ENCODE data around the gene TMEM14A.
"Not testable (repeated sequence)": the region's sequence is repeated elsewhere in the genome, so short reads cannot be mapped to it uniquely, and the experiment has no call there.

TMEM14A gene

GRCh38 chr6:52672412-52673025, 1.6 kb downstream of the TMEM14A start:
- H3K27me3 ChIP-seq (ENCODE audit: low read depth, low read length): no peaks in the 10 kb centered on the region
- H3K27ac ChIP-seq (ENCODE audit: low read length): no peak overlapping the region
- H3K4me3 ChIP-seq (ENCODE audit: low read depth in 1 of 2, low read length in 2 of 2): no peak overlapping the region
- H3K36me3 ChIP-seq (ENCODE audit: control insufficient read depth in 1 of 2, insufficient read depth in 2 of 2, low read length in 2 of 2): peaks cover 0 to 15% of the 10 kb centered on the region in 2 donors
- H3K9me3 ChIP-seq (ENCODE audit: control insufficient read depth in 1 of 2, low read length in 2 of 2): no peaks in the 10 kb centered on the region
- peaks cover 5 to 18% of the 10 kb centered on the region in 2 donors for H3K4me1 ChIP-seq (ENCODE audit: control insufficient read depth in 1 of 2, insufficient read depth in 2 of 2, low read length in 2 of 2)

- H3K4me1 ChIP-seq (ENCODE audit: control insufficient read depth in 1 of 2, insufficient read depth in 2 of 2, low read length in 2 of 2): peaks cover 5 to 18% of the 10 kb centered on the region in 2 donors
- no peaks in the 10 kb centered on the region for H3K27me3 ChIP-seq (ENCODE audit: low read depth, low read length)
- H3K4me3 ChIP-seq (ENCODE audit: low read depth in 1 of 2, low read length in 2 of 2): no peak overlapping the region
- H3K27ac ChIP-seq (ENCODE audit: low read length): no peak overlapping the region
- peaks cover 4 to 30% of the 10 kb centered on the region in 2 donors for H3K36me3 ChIP-seq (ENCODE audit: control insufficient read depth in 1 of 2, insufficient read depth in 2 of 2, low read length in 2 of 2)
- no peaks in the 10 kb centered on the region for H3K9me3 ChIP-seq (ENCODE audit: control insufficient read depth in 1 of 2, low read length in 2 of 2)
Measured at GRCh38 chr6:52674666-52675065, 3.8 kb downstream of the TMEM14A start.

GRCh38 chr6:52675372-52675771, 4.5 kb downstream of the TMEM14A start:
- H3K27me3 ChIP-seq (ENCODE audit: low read depth, low read length): no peaks in the 10 kb centered on the region
- peaks cover 4 to 33% of the 10 kb centered on the region in 2 donors for H3K36me3 ChIP-seq (ENCODE audit: control insufficient read depth in 1 of 2, insufficient read depth in 2 of 2, low read length in 2 of 2)
- H3K9me3 ChIP-seq (ENCODE audit: control insufficient read depth in 1 of 2, low read length in 2 of 2): no peaks in the 10 kb centered on the region
- H3K4me3 ChIP-seq (ENCODE audit: low read depth in 1 of 2, low read length in 2 of 2): no peak overlapping the region
- no peak overlapping the region for H3K27ac ChIP-seq (ENCODE audit: low read length)
- peaks cover 4 to 17% of the 10 kb centered on the region in 2 donors for H3K4me1 ChIP-seq (ENCODE audit: control insufficient read depth in 1 of 2, insufficient read depth in 2 of 2, low read length in 2 of 2)

GRCh38 chr6:52676631-52677030, 5.7 kb downstream of the TMEM14A start:
- H3K9me3 ChIP-seq (ENCODE audit: control insufficient read depth in 1 of 2, low read length in 2 of 2); H3K4me1 ChIP-seq (ENCODE audit: control insufficient read depth in 1 of 2, insufficient read depth in 2 of 2, low read length in 2 of 2); H3K27me3 ChIP-seq (ENCODE audit: low read depth, low read length); H3K4me3 ChIP-seq (ENCODE audit: low read depth in 1 of 2, low read length in 2 of 2); H3K27ac ChIP-seq (ENCODE audit: low read length): not testable (repeated sequence)
- peaks cover 4 to 37% of the 10 kb centered on the region in 2 donors for H3K36me3 ChIP-seq (ENCODE audit: control insufficient read depth in 1 of 2, insufficient read depth in 2 of 2, low read length in 2 of 2)

GRCh38 chr6:52681416-52681815, 10.5 kb downstream of the TMEM14A start:
- no peak overlapping the region for H3K27ac ChIP-seq (ENCODE audit: low read length)
- no peaks in the 10 kb centered on the region for H3K4me1 ChIP-seq (ENCODE audit: control insufficient read depth in 1 of 2, insufficient read depth in 2 of 2, low read length in 2 of 2)
- no peaks in the 10 kb centered on the region for H3K9me3 ChIP-seq (ENCODE audit: control insufficient read depth in 1 of 2, low read length in 2 of 2)
- H3K36me3 ChIP-seq (ENCODE audit: control insufficient read depth in 1 of 2, insufficient read depth in 2 of 2, low read length in 2 of 2): peaks cover 9 to 38% of the 10 kb centered on the region in 2 donors
- H3K4me3 ChIP-seq (ENCODE audit: low read depth in 1 of 2, low read length in 2 of 2): no peak overlapping the region
- no peaks in the 10 kb centered on the region for H3K27me3 ChIP-seq (ENCODE audit: low read depth, low read length)

- Histone ChIP-seq H3K4me3 (ENCODE audit: low read depth in 1 of 2, low read length in 2 of 2) (no peak overlapping the region), H3K9me3 (ENCODE audit: control insufficient read depth in 1 of 2, low read length in 2 of 2) (no peaks in the 10 kb centered on the region)
Measured at GRCh38 chr6:52686878-52687699, 16.2 kb downstream of the TMEM14A start.

GRCh38 chr6:52689857-52690256, 18.9 kb downstream of the TMEM14A start:
- H3K9me3 ChIP-seq (ENCODE audit: control insufficient read depth in 1 of 2, low read length in 2 of 2): no peaks in the 10 kb centered on the region
- H3K4me3 ChIP-seq (ENCODE audit: low read depth in 1 of 2, low read length in 2 of 2): no peak overlapping the region
- no peaks in the 10 kb centered on the region for H3K27me3 ChIP-seq (ENCODE audit: low read depth, low read length)
- H3K36me3 ChIP-seq (ENCODE audit: control insufficient read depth in 1 of 2, insufficient read depth in 2 of 2, low read length in 2 of 2): peaks cover 0 to 10% of the 10 kb centered on the region in 2 donors
- H3K4me1 ChIP-seq (ENCODE audit: control insufficient read depth in 1 of 2, insufficient read depth in 2 of 2, low read length in 2 of 2): no peaks in the 10 kb centered on the region
- no peak overlapping the region for H3K27ac ChIP-seq (ENCODE audit: low read length)

More at GRCh38 chr6:52686878-52687699, 16.2 kb downstream of the TMEM14A start:
- no peaks in the 10 kb centered on the region for H3K27me3 ChIP-seq (ENCODE audit: low read depth, low read length)
- peaks cover 5 to 12% of the 10 kb centered on the region in 2 donors for H3K36me3 ChIP-seq (ENCODE audit: control insufficient read depth in 1 of 2, insufficient read depth in 2 of 2, low read length in 2 of 2)
- no peak overlapping the region for H3K27ac ChIP-seq (ENCODE audit: low read length)
- no peaks in the 10 kb centered on the region for H3K4me1 ChIP-seq (ENCODE audit: control insufficient read depth in 1 of 2, insufficient read depth in 2 of 2, low read length in 2 of 2)

GRCh38 chr6:52691718-52692117, 20.8 kb downstream of the TMEM14A start:
- Histone ChIP-seq H3K27ac (ENCODE audit: low read length) (no peak overlapping the region), H3K27me3 (ENCODE audit: low read depth, low read length) (no peaks in the 10 kb centered on the region), H3K4me3 (ENCODE audit: low read depth in 1 of 2, low read length in 2 of 2) (no peak overlapping the region), H3K4me1 (ENCODE audit: control insufficient read depth in 1 of 2, insufficient read depth in 2 of 2, low read length in 2 of 2) (no peaks in the 10 kb centered on the region), H3K9me3 (ENCODE audit: control insufficient read depth in 1 of 2, low read length in 2 of 2) (no peaks in the 10 kb centered on the region), H3K36me3 (ENCODE audit: control insufficient read depth in 1 of 2, insufficient read depth in 2 of 2, low read length in 2 of 2) (peaks cover 0 to 7% of the 10 kb centered on the region in 2 donors)

- no peak overlapping the region for H3K27ac ChIP-seq (ENCODE audit: low read length)
- H3K27me3 ChIP-seq (ENCODE audit: low read depth, low read length): no peaks in the 10 kb centered on the region
- no peaks in the 10 kb centered on the region for H3K36me3 ChIP-seq (ENCODE audit: control insufficient read depth in 1 of 2, insufficient read depth in 2 of 2, low read length in 2 of 2)
- no peaks in the 10 kb centered on the region for H3K4me1 ChIP-seq (ENCODE audit: control insufficient read depth in 1 of 2, insufficient read depth in 2 of 2, low read length in 2 of 2)
- H3K9me3 ChIP-seq (ENCODE audit: control insufficient read depth in 1 of 2, low read length in 2 of 2): no peaks in the 10 kb centered on the region
- no peak overlapping the region for H3K4me3 ChIP-seq (ENCODE audit: low read depth in 1 of 2, low read length in 2 of 2)
Measured at GRCh38 chr6:52693773-52694172, 22.9 kb downstream of the TMEM14A start.

- H3K4me1 ChIP-seq (ENCODE audit: control insufficient read depth in 1 of 2, insufficient read depth in 2 of 2, low read length in 2 of 2): no peaks in the 10 kb centered on the region
- H3K27ac ChIP-seq (ENCODE audit: low read length): no peak overlapping the region
- no peaks in the 10 kb centered on the region for H3K9me3 ChIP-seq (ENCODE audit: control insufficient read depth in 1 of 2, low read length in 2 of 2)
- no peaks in the 10 kb centered on the region for H3K27me3 ChIP-seq (ENCODE audit: low read depth, low read length)
- no peak overlapping the region for H3K4me3 ChIP-seq (ENCODE audit: low read depth in 1 of 2, low read length in 2 of 2)
- H3K36me3 ChIP-seq (ENCODE audit: control insufficient read depth in 1 of 2, insufficient read depth in 2 of 2, low read length in 2 of 2): no peaks in the 10 kb centered on the region
Measured at GRCh38 chr6:52694404-52694803, 23.5 kb downstream of the TMEM14A start.

GRCh38 chr6:52696418-52696817, 25.5 kb downstream of the TMEM14A start:
- Histone ChIP-seq H3K4me3 (ENCODE audit: low read depth in 1 of 2, low read length in 2 of 2) (no peak overlapping the region), H3K9me3 (ENCODE audit: control insufficient read depth in 1 of 2, low read length in 2 of 2) (no peaks in the 10 kb centered on the region), H3K27ac (ENCODE audit: low read length) (no peak overlapping the region), H3K36me3 (ENCODE audit: control insufficient read depth in 1 of 2, insufficient read depth in 2 of 2, low read length in 2 of 2) (no peaks in the 10 kb centered on the region), H3K27me3 (ENCODE audit: low read depth, low read length) (no peaks in the 10 kb centered on the region), H3K4me1 (ENCODE audit: control insufficient read depth in 1 of 2, insufficient read depth in 2 of 2, low read length in 2 of 2) (no peaks in the 10 kb centered on the region)

Measured in muscle layer of duodenum (tissue), 2 donors.